HCT116 (cell line): ENCODE measurements around the gene TALDO1. TPM values are rescaled to one million over a fixed set of nuclear protein-coding genes. Genes with fewer than 3 reads are reported as not detected.

Experiments
- ATAC-seq: fragments of 200-7000 bp; cut with Tn5 transposase; 2 replicates; pipeline ENCODE4 v1.9.1; 2020; ENCODE audit warnings: mild to moderate bottlenecking, moderate library complexity
- BruUV-seq: library from RNA; stranded (reverse); fragments of 400-500 nt; replicated peaks from 2 replicates; lab custom pipeline; 2021; lab: Mats Ljungman, UMichigan
- CTCF ChIA-PET: fragments of 300-600 bp; sonication (Branson Sonifier 250); formaldehyde crosslinking; loops from one replicate; lab custom pipeline; 2021; ENCODE audit warnings: antibody characterized with exemption; lab: Charles Lee
- POLR2A ChIA-PET: fragments of 300-600, 350-600 bp; sonication (Branson Sonifier 250); formaldehyde crosslinking; loops from one replicate; lab custom pipeline; 2021; ENCODE audit warnings: antibody characterized with exemption; lab: Charles Lee
- RAD21 ChIA-PET, 2 experiments: fragments of 300-600 bp; sonication (Branson Sonifier 250); formaldehyde crosslinking; loops; one replicate each; lab custom pipeline; 2023; ENCODE audit warnings: low total read pairs in 2 of 2; ENCODE audit not compliant: uncharacterized antibody in 2 of 2, unreplicated experiment in 2 of 2, low non-redundant PET in 1 of 2; lab: Charles Lee
- DNase-seq: peaks from one replicate; pipeline ENCODE4 v3.0.0-alpha.2; 2010; ENCODE audit warnings: low read depth, low spot score
- H2AFZ ChIP-seq: fragments of 200-600 bp; shearing (Covaris generic), sonication (generic); 2 replicates; pipeline ENCODE4 v1.6.1; 2017; ENCODE audit warnings: low read depth, mixed run types, mixed read lengths, antibody characterized with exemption, low read length; ENCODE audit not compliant: poor library complexity, severe bottlenecking
- H3K27ac ChIP-seq: 2 replicates; pipeline ENCODE4 v1.5.1; 2012; ENCODE audit warnings: low read depth, low read length
- H3K27me3 ChIP-seq: fragments of 200-600 bp; sonication (generic); 2 replicates; pipeline ENCODE4 v1.6.1; 2016; ENCODE audit warnings: mixed run types, low read length, mixed read lengths; ENCODE audit not compliant: insufficient read depth
- H3K36me3 ChIP-seq, 2 experiments: fragments of 200-500 bp in 1 of 2; fragments of 200-600 bp in 1 of 2; sonication (Bioruptor generic) in 1 of 2; sonication (generic) in 1 of 2; 2 replicates each; pipeline versions ENCODE4 v1.5.1 to v1.6.1; 2014 to 2016; ENCODE audit warnings: low read length in 2 of 2, inconsistent platforms in 1 of 2, mixed read lengths in 1 of 2, mixed run types in 1 of 2; ENCODE audit not compliant: insufficient read depth in 2 of 2, control insufficient read depth in 1 of 2
- H3K4me1 ChIP-seq, 2 experiments: fragments of 200-600 bp in 1 of 2; sonication (generic) in 1 of 2; 2 replicates each; pipeline versions ENCODE4 v1.5.1 to v1.6.1; 2012 to 2017; ENCODE audit warnings: low read length in 2 of 2, inconsistent platforms in 1 of 2, mild to moderate bottlenecking in 1 of 2, mixed read lengths in 1 of 2, mixed run types in 1 of 2, moderate library complexity in 1 of 2; ENCODE audit not compliant: insufficient read depth in 2 of 2, control insufficient read depth in 1 of 2
- H3K4me2 ChIP-seq: fragments of 200-600 bp; sonication (generic); 2 replicates; pipeline ENCODE4 v1.6.1; 2017; ENCODE audit warnings: mixed run types, low read length, mixed read lengths
- H3K4me3 ChIP-seq, 2 experiments: fragments of 200-600 bp in 1 of 2; sonication (generic) in 1 of 2; replicated peaks in 1 of 2; 2 replicates each; pipeline ENCODE4 v1.5.1; 2011 to 2016; ENCODE audit warnings: low read length in 2 of 2, control low read depth in 1 of 2, low read depth in 1 of 2, mild to moderate bottlenecking in 1 of 2, mixed read lengths in 1 of 2, mixed run types in 1 of 2
- H3K79me2 ChIP-seq: fragments of 200-600 bp; sonication (generic); 2 replicates; pipeline ENCODE4 v1.6.1; 2017; ENCODE audit warnings: mild to moderate bottlenecking, mixed run types, low read length, moderate library complexity, mixed read lengths; ENCODE audit not compliant: insufficient read depth
- H3K9ac ChIP-seq: fragments of 200-600 bp; sonication (generic); 2 replicates; pipeline ENCODE4 v1.6.1; 2016; ENCODE audit warnings: low read length, mixed read lengths
- H3K9me2 ChIP-seq: fragments of 200-600 bp; sonication (generic), shearing (Covaris generic); 2 replicates; pipeline ENCODE4 v1.6.1; 2017; ENCODE audit warnings: mixed run types, mild to moderate bottlenecking, moderate library complexity; ENCODE audit not compliant: insufficient read depth
- H3K9me3 ChIP-seq, 2 experiments: fragments of 200-500 bp in 1 of 2; fragments of 200-600 bp in 1 of 2; sonication (Bioruptor generic) in 1 of 2; sonication (generic) in 1 of 2; 2 replicates each; pipeline ENCODE4 v1.6.1; 2014 to 2017; ENCODE audit warnings: low read length in 2 of 2, mixed read lengths in 2 of 2, inconsistent platforms in 1 of 2, low read depth in 1 of 2, mild to moderate bottlenecking in 1 of 2, mixed run types in 1 of 2, moderate library complexity in 1 of 2; ENCODE audit not compliant: control insufficient read depth in 1 of 2, insufficient read depth in 1 of 2
- H4K20me1 ChIP-seq: fragments of 200-600 bp; sonication (generic), shearing (Covaris generic); 2 replicates; pipeline ENCODE4 v1.6.1; 2017; ENCODE audit warnings: mixed run types, mild to moderate bottlenecking, moderate library complexity; ENCODE audit not compliant: insufficient read depth
- ATF3 ChIP-seq: IDR thresholded peaks from 2 replicates; pipeline ENCODE4 v1.6.1; 2012
- CBX3 ChIP-seq: IDR thresholded peaks from 2 replicates; pipeline ENCODE4 v1.6.1; 2012; ENCODE audit warnings: low read depth
- EGR1 ChIP-seq: IDR thresholded peaks from 2 replicates; pipeline ENCODE4 v1.6.1; 2012; ENCODE audit warnings: low read depth
- EZH2 ChIP-seq: fragments of 200-600 bp; sonication (generic); IDR thresholded peaks from 2 replicates; pipeline ENCODE4 v1.6.1; 2017; ENCODE audit warnings: antibody characterized with exemption, mixed run types
- JUND ChIP-seq: IDR thresholded peaks from 2 replicates; pipeline ENCODE4 v1.6.1; 2012
- MAX ChIP-seq: IDR thresholded peaks from 2 replicates; pipeline ENCODE4 v1.6.1; 2012
- POLR2AphosphoS5 ChIP-seq: IDR thresholded peaks from 2 replicates; pipeline ENCODE4 v1.6.1; 2011; ENCODE audit warnings: mild to moderate bottlenecking, low read depth, low read length, moderate library complexity
- RAD21 ChIP-seq: IDR thresholded peaks from 2 replicates; pipeline ENCODE4 v1.6.1; 2012; ENCODE audit warnings: low read depth, mild to moderate bottlenecking
- SP1 ChIP-seq: IDR thresholded peaks from 2 replicates; pipeline ENCODE4 v1.6.1; 2012; ENCODE audit warnings: low read depth
- SRF ChIP-seq: IDR thresholded peaks from 2 replicates; pipeline ENCODE4 v1.6.1; 2012; ENCODE audit warnings: low read depth
- TCF7L2 ChIP-seq: IDR thresholded peaks from 2 replicates; pipeline ENCODE4 v1.7.0; 2011; ENCODE audit warnings: borderline replicate concordance, inconsistent platforms; ENCODE audit not compliant: insufficient read depth, insufficient read length; ENCODE audit errors: extremely low read depth
- YY1 ChIP-seq: IDR thresholded peaks from 2 replicates; pipeline ENCODE4 v1.6.1; 2011; ENCODE audit warnings: low read length, low read depth, moderate library complexity, mild to moderate bottlenecking; ENCODE audit not compliant: insufficient replicate concordance; ENCODE audit errors: extremely low read depth
- ZBTB33 ChIP-seq: IDR thresholded peaks from 2 replicates; pipeline ENCODE4 v1.6.1; 2011; ENCODE audit warnings: mild to moderate bottlenecking, low read length, moderate library complexity; ENCODE audit not compliant: insufficient replicate concordance; ENCODE audit errors: extremely low read depth
- ZFX ChIP-seq: fragments of 450-650 bp; IDR thresholded peaks from 2 replicates; pipeline ENCODE4 v1.6.1; 2017
- ZNF274 ChIP-seq: fragments of 200-500 bp; sonication (Bioruptor generic); IDR thresholded peaks from 2 replicates; pipeline ENCODE4 v1.6.1; 2014; ENCODE audit warnings: mild to moderate bottlenecking, low read depth, low read length, inconsistent platforms
- intact Hi-C: fragments of 100-400 bp; cut with micrococcal nuclease; formaldehyde crosslinking; loops from 2 replicates; pipeline ENCODE4 v1.10.0; 2022
- total RNA-seq: library from RNA; stranded (reverse); gene quantifications from one replicate; pipeline ENCODE4 v1.2.1, GENCODE V29; 2021; ENCODE audit not compliant: unreplicated experiment
- TF ChIP-seq, protein P1 (sequence below): IDR thresholded peaks from 2 replicates; pipeline ENCODE4 v1.6.1; 2012; ENCODE audit warnings: low read depth
- TF ChIP-seq, protein P2 (sequence below), 3 experiments: fragments of 200-600 bp in 1 of 3; sonication (generic) in 1 of 3; IDR thresholded peaks in 2 of 3; conservative IDR thresholded peaks in 1 of 3; 2 replicates each; pipeline ENCODE4 v1.5.1; 2012 to 2017; ENCODE audit warnings: low read depth in 2 of 3, low read length in 2 of 3, antibody characterized with exemption in 1 of 3, borderline replicate concordance in 1 of 3, control low read depth in 1 of 3, mild to moderate bottlenecking in 1 of 3, mixed read lengths in 1 of 3, mixed run types in 1 of 3, moderate library complexity in 1 of 3; ENCODE audit not compliant: insufficient read depth in 1 of 3

Gene TALDO1
- total RNA-seq, 1 experiment from 2014 or later, result 242 TPM

GRCh38 chr11:698493-699115 lies 48.7 kb upstream of the TALDO1 start (continued):
- TF ChIP-seq YY1, result no peak
- TF ChIP-seq ZFX, result no peak
- no peak for TF ChIP-seq SP1
- TF ChIP-seq ZBTB33, result no peak
- TF ChIP-seq, all 23 proteins: peak for 0

DNA sequence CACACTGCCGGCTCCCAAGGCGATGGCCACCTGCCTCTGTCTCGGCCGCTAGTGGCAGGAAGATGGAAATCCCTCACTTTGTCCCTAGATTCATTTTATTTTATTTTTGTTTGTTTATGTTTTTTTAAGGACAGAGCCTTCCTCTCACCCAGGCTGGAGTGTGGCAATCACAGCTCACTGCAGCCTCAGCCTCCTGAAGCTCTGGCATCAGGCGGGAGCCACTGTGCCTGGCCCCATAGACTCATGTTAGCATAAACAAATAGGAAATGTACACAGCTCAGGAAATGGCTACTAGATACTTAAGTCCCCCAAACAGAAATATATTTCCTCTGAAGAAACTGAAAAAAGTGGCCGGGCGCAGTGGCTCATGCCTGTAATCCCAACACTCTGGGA lies 48.2 kb upstream of the TALDO1 start:
- H3K4me1 ChIP-seq, result peaks cover 10 to 34% of the 10 kb centered on the region in 2 experiments
- RAD21 ChIA-PET, result no interaction called here
- no peak overlapping the region for H2AFZ ChIP-seq
- CTCF ChIA-PET, result no interaction called here
- TF ChIP-seq JUND (no peak), RAD21 (no peak), EZH2 (no peak), SRF (no peak), TCF7L2 (no peak), MAX (no peak), ZNF274 (no peak), POLR2AphosphoS5 (no peak), CBX3 (no peak), ATF3 (no peak), ZFX (no peak), YY1 (no peak), EGR1 (no peak)
- TF ChIP-seq, protein P1, sequence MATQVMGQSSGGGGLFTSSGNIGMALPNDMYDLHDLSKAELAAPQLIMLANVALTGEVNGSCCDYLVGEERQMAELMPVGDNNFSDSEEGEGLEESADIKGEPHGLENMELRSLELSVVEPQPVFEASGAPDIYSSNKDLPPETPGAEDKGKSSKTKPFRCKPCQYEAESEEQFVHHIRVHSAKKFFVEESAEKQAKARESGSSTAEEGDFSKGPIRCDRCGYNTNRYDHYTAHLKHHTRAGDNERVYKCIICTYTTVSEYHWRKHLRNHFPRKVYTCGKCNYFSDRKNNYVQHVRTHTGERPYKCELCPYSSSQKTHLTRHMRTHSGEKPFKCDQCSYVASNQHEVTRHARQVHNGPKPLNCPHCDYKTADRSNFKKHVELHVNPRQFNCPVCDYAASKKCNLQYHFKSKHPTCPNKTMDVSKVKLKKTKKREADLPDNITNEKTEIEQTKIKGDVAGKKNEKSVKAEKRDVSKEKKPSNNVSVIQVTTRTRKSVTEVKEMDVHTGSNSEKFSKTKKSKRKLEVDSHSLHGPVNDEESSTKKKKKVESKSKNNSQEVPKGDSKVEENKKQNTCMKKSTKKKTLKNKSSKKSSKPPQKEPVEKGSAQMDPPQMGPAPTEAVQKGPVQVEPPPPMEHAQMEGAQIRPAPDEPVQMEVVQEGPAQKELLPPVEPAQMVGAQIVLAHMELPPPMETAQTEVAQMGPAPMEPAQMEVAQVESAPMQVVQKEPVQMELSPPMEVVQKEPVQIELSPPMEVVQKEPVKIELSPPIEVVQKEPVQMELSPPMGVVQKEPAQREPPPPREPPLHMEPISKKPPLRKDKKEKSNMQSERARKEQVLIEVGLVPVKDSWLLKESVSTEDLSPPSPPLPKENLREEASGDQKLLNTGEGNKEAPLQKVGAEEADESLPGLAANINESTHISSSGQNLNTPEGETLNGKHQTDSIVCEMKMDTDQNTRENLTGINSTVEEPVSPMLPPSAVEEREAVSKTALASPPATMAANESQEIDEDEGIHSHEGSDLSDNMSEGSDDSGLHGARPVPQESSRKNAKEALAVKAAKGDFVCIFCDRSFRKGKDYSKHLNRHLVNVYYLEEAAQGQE, result no peak
- TF ChIP-seq, protein P2, sequence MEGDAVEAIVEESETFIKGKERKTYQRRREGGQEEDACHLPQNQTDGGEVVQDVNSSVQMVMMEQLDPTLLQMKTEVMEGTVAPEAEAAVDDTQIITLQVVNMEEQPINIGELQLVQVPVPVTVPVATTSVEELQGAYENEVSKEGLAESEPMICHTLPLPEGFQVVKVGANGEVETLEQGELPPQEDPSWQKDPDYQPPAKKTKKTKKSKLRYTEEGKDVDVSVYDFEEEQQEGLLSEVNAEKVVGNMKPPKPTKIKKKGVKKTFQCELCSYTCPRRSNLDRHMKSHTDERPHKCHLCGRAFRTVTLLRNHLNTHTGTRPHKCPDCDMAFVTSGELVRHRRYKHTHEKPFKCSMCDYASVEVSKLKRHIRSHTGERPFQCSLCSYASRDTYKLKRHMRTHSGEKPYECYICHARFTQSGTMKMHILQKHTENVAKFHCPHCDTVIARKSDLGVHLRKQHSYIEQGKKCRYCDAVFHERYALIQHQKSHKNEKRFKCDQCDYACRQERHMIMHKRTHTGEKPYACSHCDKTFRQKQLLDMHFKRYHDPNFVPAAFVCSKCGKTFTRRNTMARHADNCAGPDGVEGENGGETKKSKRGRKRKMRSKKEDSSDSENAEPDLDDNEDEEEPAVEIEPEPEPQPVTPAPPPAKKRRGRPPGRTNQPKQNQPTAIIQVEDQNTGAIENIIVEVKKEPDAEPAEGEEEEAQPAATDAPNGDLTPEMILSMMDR (IDR thresholded peaks at IDR 0.05 in 2 of 3, conservative IDR thresholded peaks at IDR 0.05 in 1 of 3; ENCODE audit: borderline replicate concordance in 1 of 3, insufficient read depth in 1 of 3, low read depth in 2 of 3, low read length in 2 of 3), result no peak
- no peak overlapping the region for H3K27ac ChIP-seq
- no peaks in the 10 kb centered on the region for H3K9me2 ChIP-seq
- intact Hi-C loops, result no loop called here
- POLR2A ChIA-PET, result no interaction called here
- DNase-seq (no peak), ATAC-seq (no peak)
- BruUV-seq, result no TSS peak
- no peak overlapping the region for H3K4me2 ChIP-seq
- H3K27me3 ChIP-seq, result no peaks in the 10 kb centered on the region
- no peak overlapping the region for H3K4me3 ChIP-seq
- no peaks in the 10 kb centered on the region for H4K20me1 ChIP-seq
- peaks cover 25% of the 10 kb centered on the region for H3K79me2 ChIP-seq
- no peak overlapping the region for H3K9ac ChIP-seq
- no peaks in the 10 kb centered on the region for H3K9me3 ChIP-seq
- no peaks in the 10 kb centered on the region; a peak in 1 of 4 replicates for H3K36me3 ChIP-seq
